Activated T-helper 2 cell treated with anti-CD3 and anti-CD28 coated beads, Interferon-gamma antibody, Interleukin-2, Interleukin-4, amounts not matched to agents 10 μg/mL and 5 μg/mL and 100 μg/mL, durations not matched to agents 14 hours and 24 hours and 36 hours (primary cell): Measurements from ENCODE around the gene ZDHHC14. TPM values are rescaled to one million over a fixed set of nuclear protein-coding genes. Genes with fewer than 3 reads are reported as not detected.
"Not testable (repeated sequence)": the region's sequence is repeated elsewhere in the genome, so short reads cannot be mapped to it uniquely, and the experiment has no call there.

Source experiments
- DNase-seq: peaks from one replicate; pipeline ENCODE4 v3.0.0; 2021; ENCODE audit warnings: low spot score
- H3K27ac Mint-ChIP-seq: one replicate; pipeline ENCODE4 v1.8.0; 2021; ENCODE audit warnings: mixed read lengths
- H3K27me3 Mint-ChIP-seq: one replicate; pipeline ENCODE4 v1.8.0; 2021; ENCODE audit warnings: low read depth, mixed read lengths
- H3K36me3 Mint-ChIP-seq: one replicate; pipeline ENCODE4 v1.8.0; 2021; ENCODE audit warnings: low read depth, mixed read lengths
- H3K4me1 Mint-ChIP-seq: one replicate; pipeline ENCODE4 v1.8.0; 2021; ENCODE audit warnings: low read depth, mixed read lengths
- H3K4me3 Mint-ChIP-seq: one replicate; pipeline ENCODE4 v1.8.0; 2021; ENCODE audit warnings: low read depth, mild to moderate bottlenecking, moderate library complexity, mixed read lengths
- H3K9me3 Mint-ChIP-seq: one replicate; pipeline ENCODE4 v1.8.0; 2021; ENCODE audit warnings: mixed read lengths
- intact Hi-C: fragments of 100-400 bp; cut with micrococcal nuclease; formaldehyde crosslinking; loops from one replicate; pipeline ENCODE4 v1.15.1; 2023
- total RNA-seq: library from RNA; stranded (reverse); gene quantifications from 2 replicates; pipeline ENCODE4 v1.2.3, GENCODE V29; 2022

Gene ZDHHC14
- total RNA-seq, 1 donor from 2014 or later, result 8.4 TPM

GRCh38 chr6:157398151-157398550 lies 17.2 kb downstream of the ZDHHC14 start:
- H3K27me3 Mint-ChIP-seq, result no peaks in the 10 kb centered on the region

GRCh38 chr6:157400676-157401075 lies 19.7 kb downstream of the ZDHHC14 start:
- Mint-ChIP-seq H3K4me3 (no peak overlapping the region), H3K27me3 (no peaks in the 10 kb centered on the region), H3K36me3 (no peaks in the 10 kb centered on the region), H3K27ac (no peak overlapping the region), H3K4me1 (no peaks in the 10 kb centered on the region), H3K9me3 (no peaks in the 10 kb centered on the region)
- intact Hi-C loops, result no loop called here
- no peak for DNase-seq

More at GRCh38 chr6:157398151-157398550, 17.2 kb downstream of the ZDHHC14 start:
- H3K9me3 Mint-ChIP-seq, result no peaks in the 10 kb centered on the region
- intact Hi-C loops, result no loop called here
- no peak overlapping the region for H3K4me3 Mint-ChIP-seq
- no peak overlapping the region for H3K27ac Mint-ChIP-seq
- peaks cover 6% of the 10 kb centered on the region for H3K36me3 Mint-ChIP-seq
- DNase-seq, result no peak
- peaks cover 3% of the 10 kb centered on the region for H3K4me1 Mint-ChIP-seq

DNA sequence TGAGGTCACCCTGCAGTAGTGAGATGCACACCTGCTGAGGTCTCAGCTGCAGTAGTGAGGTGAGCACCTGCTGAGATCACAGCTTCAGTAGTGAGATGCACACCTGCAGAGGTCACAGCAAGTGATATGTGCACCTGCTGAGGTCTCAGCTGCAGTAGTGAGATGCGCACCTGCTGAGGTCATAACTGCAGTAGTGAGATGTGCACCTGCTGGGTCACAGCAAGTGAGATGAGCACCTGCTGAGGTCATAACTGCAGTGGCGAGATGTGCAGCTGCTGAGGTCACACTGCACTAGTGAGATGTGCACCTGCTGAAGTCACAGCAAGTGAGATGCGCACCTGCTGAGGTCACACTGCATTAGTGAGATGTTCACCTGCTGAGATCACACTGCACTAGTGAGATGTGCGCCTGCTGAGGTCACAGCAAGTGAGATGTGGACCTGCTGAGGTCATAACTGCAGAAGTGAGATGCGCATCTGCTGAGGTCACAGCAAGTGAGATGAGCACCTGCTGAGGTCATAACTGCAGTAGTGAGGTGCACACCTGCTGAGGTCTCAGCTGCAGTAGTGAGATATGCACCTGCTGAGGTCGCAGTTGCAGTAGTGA lies 20.8 kb downstream of the ZDHHC14 start:
- DNase-seq, result no peak
- intact Hi-C loops, result no loop called here
- no peak overlapping the region for H3K27ac Mint-ChIP-seq
- no peaks in the 10 kb centered on the region for H3K4me1 Mint-ChIP-seq
- H3K4me3 Mint-ChIP-seq, result no peak overlapping the region
- H3K36me3 Mint-ChIP-seq, result no peaks in the 10 kb centered on the region
- H3K9me3 Mint-ChIP-seq, result no peaks in the 10 kb centered on the region
- H3K27me3 Mint-ChIP-seq, result no peaks in the 10 kb centered on the region

GRCh38 chr6:157402996-157403685 lies 22.2 kb downstream of the ZDHHC14 start:
- no peak overlapping the region for H3K27ac Mint-ChIP-seq
- no peaks in the 10 kb centered on the region for H3K27me3 Mint-ChIP-seq
- intact Hi-C loops, result no loop called here
- no peak for DNase-seq
- no peaks in the 10 kb centered on the region for H3K9me3 Mint-ChIP-seq
- no peak overlapping the region for H3K4me3 Mint-ChIP-seq
- H3K4me1 Mint-ChIP-seq, result no peaks in the 10 kb centered on the region
- no peaks in the 10 kb centered on the region for H3K36me3 Mint-ChIP-seq

DNA sequence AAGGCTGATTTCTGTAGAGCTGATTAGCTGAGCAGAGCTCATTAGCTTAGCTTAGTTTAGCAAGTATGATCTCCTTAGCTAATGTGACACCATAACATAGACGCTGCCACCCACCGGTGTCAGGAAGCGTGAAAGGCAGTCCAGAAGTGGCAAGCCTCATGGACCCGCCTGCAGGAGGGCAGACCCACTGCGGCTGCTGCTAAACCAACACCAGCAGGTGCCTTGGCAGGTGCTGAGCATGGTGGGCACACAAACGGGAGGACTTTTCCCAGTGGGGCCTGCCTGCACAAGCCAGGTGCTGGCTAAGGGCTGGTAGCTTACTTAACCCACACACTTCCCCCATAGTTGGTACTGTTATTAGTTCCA lies 22.7 kb downstream of the ZDHHC14 start:
- Mint-ChIP-seq H3K4me1 (no peaks in the 10 kb centered on the region), H3K27me3 (peaks cover 2% of the 10 kb centered on the region)
- intact Hi-C loops, result no loop called here

DNA sequence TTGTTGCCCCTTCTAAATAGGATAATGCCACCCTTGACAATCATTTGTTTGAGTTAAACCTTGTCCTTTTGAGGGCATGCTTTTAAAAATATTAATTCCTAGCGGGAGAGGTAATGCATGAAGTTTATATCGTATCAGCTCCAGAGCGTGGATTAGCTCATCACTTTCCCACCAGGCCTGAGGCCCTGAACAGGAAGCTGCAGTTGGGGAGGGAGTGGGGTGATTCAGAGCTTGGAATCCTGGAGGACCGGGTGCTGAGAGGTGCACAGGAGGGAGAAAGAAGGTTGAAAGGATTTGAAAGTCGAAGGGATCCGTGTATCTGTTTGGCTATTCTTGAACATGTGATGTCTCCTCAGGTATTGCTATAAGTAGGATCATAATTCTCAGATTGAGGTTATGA lies 25.0 kb downstream of the ZDHHC14 start:
- no peak for DNase-seq
- Mint-ChIP-seq H3K36me3 (no peaks in the 10 kb centered on the region), H3K27ac (no peak overlapping the region), H3K4me3 (no peak overlapping the region), H3K4me1 (no peaks in the 10 kb centered on the region), H3K9me3 (no peaks in the 10 kb centered on the region), H3K27me3 (peaks cover 2% of the 10 kb centered on the region)
- intact Hi-C loops, result no loop called here

More for the DNA sequence above, 22.7 kb downstream of the ZDHHC14 start:
- Mint-ChIP-seq H3K27ac (no peak overlapping the region), H3K36me3 (no peaks in the 10 kb centered on the region), H3K4me3 (no peak overlapping the region), H3K9me3 (no peaks in the 10 kb centered on the region)
- no peak for DNase-seq

DNA sequence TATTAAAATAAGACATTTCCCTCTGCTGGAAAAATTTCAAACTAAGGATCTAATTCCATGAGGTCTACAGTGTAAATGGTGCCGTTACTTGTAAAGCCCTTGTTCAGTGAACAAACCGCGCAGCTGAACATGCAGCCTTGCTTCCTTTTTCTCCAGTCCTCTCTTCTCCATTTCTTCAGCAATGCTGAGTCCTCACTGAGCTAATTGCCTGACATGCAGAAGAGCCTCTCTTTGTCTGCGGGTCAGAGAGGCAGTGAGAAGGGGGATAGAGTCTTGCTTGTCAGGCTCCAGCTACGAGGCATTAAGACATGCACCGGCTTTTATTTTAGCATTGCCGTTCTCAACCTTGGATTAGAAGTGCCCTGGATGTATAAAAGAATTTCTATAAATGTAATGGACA lies 25.7 kb downstream of the ZDHHC14 start:
- no peak for DNase-seq
- intact Hi-C loops, result no loop called here

GRCh38 chr6:157407646-157408045 lies 26.7 kb downstream of the ZDHHC14 start:
- no peak for DNase-seq
- no peak overlapping the region for H3K27ac Mint-ChIP-seq
- no peaks in the 10 kb centered on the region for H3K36me3 Mint-ChIP-seq
- peaks cover 2% of the 10 kb centered on the region for H3K27me3 Mint-ChIP-seq
- no peak overlapping the region for H3K4me3 Mint-ChIP-seq
- no peaks in the 10 kb centered on the region for H3K9me3 Mint-ChIP-seq
- intact Hi-C loops, result no loop called here
- H3K4me1 Mint-ChIP-seq, result no peaks in the 10 kb centered on the region

More for the DNA sequence above, 25.7 kb downstream of the ZDHHC14 start:
- peaks cover 2% of the 10 kb centered on the region for H3K27me3 Mint-ChIP-seq
- H3K4me1 Mint-ChIP-seq, result no peaks in the 10 kb centered on the region
- no peak overlapping the region for H3K4me3 Mint-ChIP-seq
- H3K9me3 Mint-ChIP-seq, result no peaks in the 10 kb centered on the region
- H3K27ac Mint-ChIP-seq, result no peak overlapping the region
- H3K36me3 Mint-ChIP-seq, result no peaks in the 10 kb centered on the region

DNA sequence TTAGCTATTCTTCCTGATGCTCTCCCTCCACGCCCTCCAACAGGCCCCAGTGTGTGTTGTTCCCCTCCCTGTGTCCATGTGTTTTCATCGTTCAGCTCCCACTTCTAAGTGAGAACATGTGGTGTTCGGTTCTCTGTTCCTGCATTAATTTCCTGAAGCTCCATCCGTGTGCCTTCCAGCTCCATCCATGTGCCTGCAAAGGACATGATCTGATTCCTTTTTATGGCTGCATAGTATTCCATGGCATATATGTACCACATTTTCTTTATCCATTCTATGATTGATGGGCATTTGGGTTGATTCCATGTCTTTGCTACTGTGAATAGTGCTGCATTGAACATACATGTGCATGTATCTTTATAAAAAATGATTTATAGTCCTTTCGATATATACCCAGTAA lies 27.4 kb downstream of the ZDHHC14 start:
- H3K27ac Mint-ChIP-seq, H3K4me3 Mint-ChIP-seq, intact Hi-C loops, DNase-seq, H3K27me3 Mint-ChIP-seq, H3K4me1 Mint-ChIP-seq, H3K36me3 Mint-ChIP-seq, H3K9me3 Mint-ChIP-seq: not testable (repeated sequence)

GRCh38 chr6:157410045-157410444 lies 29.1 kb downstream of the ZDHHC14 start:
- no peak overlapping the region for H3K27ac Mint-ChIP-seq
- no peak overlapping the region for H3K4me3 Mint-ChIP-seq
- H3K9me3 Mint-ChIP-seq, result no peaks in the 10 kb centered on the region
- no peaks in the 10 kb centered on the region for H3K4me1 Mint-ChIP-seq
- DNase-seq, result no peak
- peaks cover 2% of the 10 kb centered on the region for H3K27me3 Mint-ChIP-seq
- no peaks in the 10 kb centered on the region for H3K36me3 Mint-ChIP-seq
- intact Hi-C loops, result no loop called here

DNA sequence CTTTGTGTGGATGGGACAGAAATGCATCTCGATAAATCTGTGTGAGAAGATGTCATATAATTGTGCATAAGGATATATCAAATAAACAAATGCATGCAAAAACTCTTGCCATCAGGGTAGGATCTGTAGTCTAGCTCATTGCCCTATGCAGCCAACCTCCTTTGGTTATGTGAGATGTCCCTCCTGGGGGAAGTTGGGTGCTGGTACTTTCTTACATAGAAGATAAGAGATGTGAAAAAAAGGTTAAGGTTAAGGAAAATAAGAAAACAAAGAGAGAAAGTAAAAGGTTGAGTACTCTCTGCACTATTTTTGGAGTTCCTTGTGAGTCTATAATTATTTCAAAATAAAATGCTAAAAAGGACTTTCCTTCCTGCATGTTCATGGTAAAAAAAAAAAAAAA lies 30.4 kb downstream of the ZDHHC14 start:
- DNase-seq, result no peak
- no peaks in the 10 kb centered on the region for H3K36me3 Mint-ChIP-seq
- H3K27me3 Mint-ChIP-seq, result peaks cover 2% of the 10 kb centered on the region
- H3K9me3 Mint-ChIP-seq, result no peaks in the 10 kb centered on the region
- H3K27ac Mint-ChIP-seq, result no peak overlapping the region
- intact Hi-C loops, result no loop called here
- no peak overlapping the region for H3K4me3 Mint-ChIP-seq
- H3K4me1 Mint-ChIP-seq, result no peaks in the 10 kb centered on the region

- H3K4me3 Mint-ChIP-seq, result no peak overlapping the region
- H3K27ac Mint-ChIP-seq, result no peak overlapping the region
- no peaks in the 10 kb centered on the region for H3K9me3 Mint-ChIP-seq
- H3K36me3 Mint-ChIP-seq, result no peaks in the 10 kb centered on the region
- H3K4me1 Mint-ChIP-seq, result no peaks in the 10 kb centered on the region
- no peak for DNase-seq
- peaks cover 2% of the 10 kb centered on the region for H3K27me3 Mint-ChIP-seq
- intact Hi-C loops, result no loop called here
Observed at GRCh38 chr6:157412791-157413190, 31.8 kb downstream of the ZDHHC14 start.

- Mint-ChIP-seq H3K4me1 (peaks cover 5% of the 10 kb centered on the region), H3K27ac (no peak overlapping the region), H3K4me3 (no peak overlapping the region), H3K36me3 (no peaks in the 10 kb centered on the region), H3K27me3 (no peaks in the 10 kb centered on the region), H3K9me3 (no peaks in the 10 kb centered on the region)
- intact Hi-C loops, result no loop called here
- DNase-seq, result no peak
Observed at GRCh38 chr6:157420497-157420896, 39.5 kb downstream of the ZDHHC14 start.
